HepG2 (cell line): ENCODE measurements around the gene PFAS. TPM values are rescaled to one million over a fixed set of nuclear protein-coding genes. Genes with fewer than 3 reads are reported as not detected.
A peak's percentile ranks its signal among the peaks of the same experiment; 100 is the strongest.

Source experiments
- CBFB ChIP-seq: sonication (generic); formaldehyde crosslinking; IDR thresholded peaks from 2 replicates; pipeline ENCODE4 v1.4.0; 2020; ENCODE audit warnings: missing genetic modification reagents
- HIVEP1 ChIP-seq: sonication (generic); formaldehyde crosslinking; IDR thresholded peaks from 2 replicates; pipeline ENCODE4 v1.4.0; 2020; ENCODE audit warnings: mild to moderate bottlenecking, missing genetic modification reagents
- KDM2A ChIP-seq: sonication (generic); formaldehyde crosslinking; IDR thresholded peaks from 2 replicates; pipeline ENCODE4 v1.4.0; 2020; ENCODE audit warnings: low read depth, missing genetic modification reagents, borderline replicate concordance
- MED13 ChIP-seq: sonication (generic); formaldehyde crosslinking; IDR thresholded peaks from 2 replicates; pipeline ENCODE4 v1.5.0; 2020; ENCODE audit warnings: missing genetic modification reagents
- MEIS1 ChIP-seq: sonication (generic); formaldehyde crosslinking; IDR thresholded peaks from 2 replicates; pipeline ENCODE4 v1.9.0; 2021; ENCODE audit warnings: mild to moderate bottlenecking, missing genetic modification reagents, moderate library complexity, borderline replicate concordance
- PAX8 ChIP-seq: sonication (generic); formaldehyde crosslinking; IDR thresholded peaks from 2 replicates; pipeline ENCODE4 v1.8.0; 2022; ENCODE audit warnings: mild to moderate bottlenecking, missing genetic modification reagents, borderline replicate concordance
- PHB2 ChIP-seq: fragments of 450-650 bp; IDR thresholded peaks from 2 replicates; pipeline ENCODE4 v1.6.1; 2018; ENCODE audit not compliant: partially characterized antibody
- U2AF2 ChIP-seq: fragments of 200-400 bp; formaldehyde crosslinking; IDR thresholded peaks from 2 replicates; pipeline ENCODE4 v1.6.1; 2017; ENCODE audit warnings: low read depth, mild to moderate bottlenecking, low read length
- ZNF160 ChIP-seq: sonication (generic); formaldehyde crosslinking; IDR thresholded peaks from 2 replicates; pipeline ENCODE4 v1.8.0; 2022; ENCODE audit warnings: mild to moderate bottlenecking, inconsistent platforms, missing genetic modification reagents
- ZSCAN9 ChIP-seq: IDR thresholded peaks from 2 replicates; pipeline ENCODE4 v1.6.1; 2016; ENCODE audit warnings: borderline replicate concordance
- polyA plus RNA-seq, 8 experiments: library from polyadenylated mRNA; depleted of rRNA in 3 of 8; stranded (reverse) in 7 of 8; unstranded in 1 of 8; fragments of >200 nt; fragmentation: Illumina TruSeq in 4 of 8; extraction: Trizol in 4 of 8; gene quantifications; 2 replicates each; pipeline versions ENCODE4 v1.2.1 to v1.2.3, GENCODE V29; 2011 to 2016; ENCODE audit warnings: low read depth in 4 of 8, missing spikeins in 1 of 8, mixed read lengths in 1 of 8; ENCODE audit not compliant: insufficient read depth in 1 of 8
- total RNA-seq, 5 experiments: library from RNA; depleted of rRNA; stranded (reverse); fragments of >200 nt; fragmentation: Illumina TruSeq; extraction: Trizol; gene quantifications; 2 replicates each; pipeline ENCODE4 v1.2.3, GENCODE V29; 2016; ENCODE audit warnings: low read depth in 1 of 5
- TF ChIP-seq, protein P1 (sequence below): fragments of 450-650 bp; IDR thresholded peaks from 2 replicates; pipeline ENCODE4 v1.6.1; 2017
- TF ChIP-seq, protein P2 (sequence below): sonication (generic); formaldehyde crosslinking; IDR thresholded peaks from 2 replicates; pipeline ENCODE4 v1.4.0; 2020; ENCODE audit warnings: missing genetic modification reagents, borderline replicate concordance
- TF ChIP-seq, protein P3 (sequence below): IDR thresholded peaks from 2 replicates; pipeline ENCODE4 v1.6.1; 2016; ENCODE audit warnings: low read depth, control low read depth
- TF ChIP-seq, protein P4 (sequence below), 2 experiments: fragments of 450-650 bp in 1 of 2; sonication (generic) in 1 of 2; formaldehyde crosslinking; IDR thresholded peaks; 2 replicates each; pipeline versions ENCODE4 v1.5.0 to v1.8.0; 2020 to 2022; ENCODE audit warnings: mild to moderate bottlenecking in 1 of 2, missing genetic modification reagents in 1 of 2
- TF ChIP-seq, protein P5 (sequence below): sonication (generic); formaldehyde crosslinking; IDR thresholded peaks from 2 replicates; pipeline ENCODE4 v1.5.1; 2020; ENCODE audit warnings: missing genetic modification reagents, mild to moderate bottlenecking, borderline replicate concordance
- TF ChIP-seq, protein P6 (sequence below): sonication (generic); formaldehyde crosslinking; IDR thresholded peaks from 2 replicates; pipeline ENCODE4 v1.8.0; 2022; ENCODE audit warnings: missing genetic modification reagents, mild to moderate bottlenecking, inconsistent platforms, borderline replicate concordance

Gene PFAS
- total and polyA plus RNA-seq, 2 of the 13 experiments (the other 11 are each of a cell fraction or from before 2014, with no cell fraction given) = 49.4 to 58.2 TPM

DNA sequence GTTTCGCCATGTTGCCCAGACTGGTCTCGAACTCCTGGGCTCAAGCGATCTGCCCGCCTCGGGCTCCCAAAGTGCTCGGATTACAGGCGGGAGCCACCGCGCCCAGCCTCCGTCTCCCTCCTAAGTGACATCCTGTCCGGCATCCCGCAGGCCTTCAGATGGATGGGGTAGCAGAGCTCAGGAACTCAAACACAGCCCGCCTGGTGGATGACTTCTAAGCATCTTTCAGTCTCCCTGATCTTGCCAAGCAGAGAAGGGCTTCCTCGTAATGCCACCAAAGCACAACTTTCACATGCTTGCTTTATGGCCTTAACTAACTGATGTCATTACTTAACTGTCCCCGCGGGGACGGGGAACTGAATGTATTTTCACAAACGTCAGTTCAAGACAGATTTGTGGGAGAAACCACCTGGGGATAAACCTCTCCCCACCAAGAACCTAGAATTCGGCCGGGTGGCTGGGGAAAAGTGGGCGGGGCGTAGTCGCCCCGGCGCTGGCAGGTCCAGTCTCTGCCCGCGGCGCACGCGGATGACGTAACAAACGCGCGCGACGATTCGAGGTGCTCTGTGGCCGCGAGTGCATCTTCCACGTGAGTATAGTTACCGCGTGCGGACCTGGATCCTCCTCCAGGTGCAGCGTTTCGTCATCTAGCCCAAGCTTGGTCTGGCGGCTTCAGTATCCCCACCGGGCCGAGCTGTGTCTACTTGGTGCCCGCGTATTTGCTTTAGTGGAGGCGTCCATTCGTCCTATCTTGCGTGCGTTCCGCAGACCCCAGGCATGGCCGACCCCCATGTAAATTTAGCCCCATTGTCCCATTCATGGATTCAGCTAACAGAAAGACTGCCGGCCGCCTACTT, at the start of gene PFAS (continued):
- TF ChIP-seq, protein P1, sequence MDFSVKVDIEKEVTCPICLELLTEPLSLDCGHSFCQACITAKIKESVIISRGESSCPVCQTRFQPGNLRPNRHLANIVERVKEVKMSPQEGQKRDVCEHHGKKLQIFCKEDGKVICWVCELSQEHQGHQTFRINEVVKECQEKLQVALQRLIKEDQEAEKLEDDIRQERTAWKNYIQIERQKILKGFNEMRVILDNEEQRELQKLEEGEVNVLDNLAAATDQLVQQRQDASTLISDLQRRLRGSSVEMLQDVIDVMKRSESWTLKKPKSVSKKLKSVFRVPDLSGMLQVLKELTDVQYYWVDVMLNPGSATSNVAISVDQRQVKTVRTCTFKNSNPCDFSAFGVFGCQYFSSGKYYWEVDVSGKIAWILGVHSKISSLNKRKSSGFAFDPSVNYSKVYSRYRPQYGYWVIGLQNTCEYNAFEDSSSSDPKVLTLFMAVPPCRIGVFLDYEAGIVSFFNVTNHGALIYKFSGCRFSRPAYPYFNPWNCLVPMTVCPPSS = no peak
- TF ChIP-seq PHB2 (no peak), CBFB (no peak), ZNF160 (no peak), KDM2A (CRISPR knock-in tag) (peak; percentile 65; the same call in 1 of the 2 replicates), MEIS1 (CRISPR knock-in tag) (no peak; the same call in 1 of the 2 replicates), MED13 (CRISPR knock-in tag) (no peak), HIVEP1 (no peak), ZSCAN9 (CRISPR knock-in tag) (no peak), PAX8 (CRISPR knock-in tag) (no peak), U2AF2 (no peak)
- TF ChIP-seq, protein P2, sequence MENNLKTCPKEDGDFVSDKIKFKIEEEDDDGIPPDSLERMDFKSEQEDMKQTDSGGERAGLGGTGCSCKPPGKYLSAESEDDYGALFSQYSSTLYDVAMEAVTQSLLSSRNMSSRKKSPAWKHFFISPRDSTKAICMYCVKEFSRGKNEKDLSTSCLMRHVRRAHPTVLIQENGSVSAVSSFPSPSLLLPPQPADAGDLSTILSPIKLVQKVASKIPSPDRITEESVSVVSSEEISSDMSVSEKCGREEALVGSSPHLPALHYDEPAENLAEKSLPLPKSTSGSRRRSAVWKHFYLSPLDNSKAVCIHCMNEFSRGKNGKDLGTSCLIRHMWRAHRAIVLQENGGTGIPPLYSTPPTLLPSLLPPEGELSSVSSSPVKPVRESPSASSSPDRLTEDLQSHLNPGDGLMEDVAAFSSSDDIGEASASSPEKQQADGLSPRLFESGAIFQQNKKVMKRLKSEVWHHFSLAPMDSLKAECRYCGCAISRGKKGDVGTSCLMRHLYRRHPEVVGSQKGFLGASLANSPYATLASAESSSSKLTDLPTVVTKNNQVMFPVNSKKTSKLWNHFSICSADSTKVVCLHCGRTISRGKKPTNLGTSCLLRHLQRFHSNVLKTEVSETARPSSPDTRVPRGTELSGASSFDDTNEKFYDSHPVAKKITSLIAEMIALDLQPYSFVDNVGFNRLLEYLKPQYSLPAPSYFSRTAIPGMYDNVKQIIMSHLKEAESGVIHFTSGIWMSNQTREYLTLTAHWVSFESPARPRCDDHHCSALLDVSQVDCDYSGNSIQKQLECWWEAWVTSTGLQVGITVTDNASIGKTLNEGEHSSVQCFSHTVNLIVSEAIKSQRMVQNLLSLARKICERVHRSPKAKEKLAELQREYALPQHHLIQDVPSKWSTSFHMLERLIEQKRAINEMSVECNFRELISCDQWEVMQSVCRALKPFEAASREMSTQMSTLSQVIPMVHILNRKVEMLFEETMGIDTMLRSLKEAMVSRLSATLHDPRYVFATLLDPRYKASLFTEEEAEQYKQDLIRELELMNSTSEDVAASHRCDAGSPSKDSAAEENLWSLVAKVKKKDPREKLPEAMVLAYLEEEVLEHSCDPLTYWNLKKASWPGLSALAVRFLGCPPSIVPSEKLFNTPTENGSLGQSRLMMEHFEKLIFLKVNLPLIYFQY (CRISPR knock-in tag) = no peak; the same call in 1 of the 2 replicates
- TF ChIP-seq, protein P3, sequence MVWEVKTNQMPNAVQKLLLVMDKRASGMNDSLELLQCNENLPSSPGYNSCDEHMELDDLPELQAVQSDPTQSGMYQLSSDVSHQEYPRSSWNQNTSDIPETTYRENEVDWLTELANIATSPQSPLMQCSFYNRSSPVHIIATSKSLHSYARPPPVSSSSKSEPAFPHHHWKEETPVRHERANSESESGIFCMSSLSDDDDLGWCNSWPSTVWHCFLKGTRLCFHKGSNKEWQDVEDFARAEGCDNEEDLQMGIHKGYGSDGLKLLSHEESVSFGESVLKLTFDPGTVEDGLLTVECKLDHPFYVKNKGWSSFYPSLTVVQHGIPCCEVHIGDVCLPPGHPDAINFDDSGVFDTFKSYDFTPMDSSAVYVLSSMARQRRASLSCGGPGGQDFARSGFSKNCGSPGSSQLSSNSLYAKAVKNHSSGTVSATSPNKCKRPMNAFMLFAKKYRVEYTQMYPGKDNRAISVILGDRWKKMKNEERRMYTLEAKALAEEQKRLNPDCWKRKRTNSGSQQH = no peak; the same call in 1 of the 2 replicates
- TF ChIP-seq, protein P4, sequence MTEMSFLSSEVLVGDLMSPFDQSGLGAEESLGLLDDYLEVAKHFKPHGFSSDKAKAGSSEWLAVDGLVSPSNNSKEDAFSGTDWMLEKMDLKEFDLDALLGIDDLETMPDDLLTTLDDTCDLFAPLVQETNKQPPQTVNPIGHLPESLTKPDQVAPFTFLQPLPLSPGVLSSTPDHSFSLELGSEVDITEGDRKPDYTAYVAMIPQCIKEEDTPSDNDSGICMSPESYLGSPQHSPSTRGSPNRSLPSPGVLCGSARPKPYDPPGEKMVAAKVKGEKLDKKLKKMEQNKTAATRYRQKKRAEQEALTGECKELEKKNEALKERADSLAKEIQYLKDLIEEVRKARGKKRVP (CRISPR knock-in tag; IDR thresholded peaks at IDR 0.05) = peak in 1 of 2 experiments; percentile 84; a peak in 2 of 4 replicates
- TF ChIP-seq, protein P5, sequence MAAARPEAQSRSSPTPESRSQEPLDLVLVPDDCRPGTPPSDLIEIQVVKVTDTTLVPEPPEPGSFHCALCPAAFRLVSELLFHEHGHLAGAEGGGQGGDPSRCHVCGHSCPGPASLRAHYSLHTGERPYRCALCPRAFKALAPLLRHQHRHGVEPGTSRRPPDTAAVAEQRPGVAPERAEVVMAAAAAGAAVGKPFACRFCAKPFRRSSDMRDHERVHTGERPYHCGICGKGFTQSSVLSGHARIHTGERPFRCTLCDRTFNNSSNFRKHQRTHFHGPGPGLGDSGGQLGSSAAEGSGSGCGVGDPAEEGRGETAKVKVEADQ = no peak
- TF ChIP-seq, protein P6, sequence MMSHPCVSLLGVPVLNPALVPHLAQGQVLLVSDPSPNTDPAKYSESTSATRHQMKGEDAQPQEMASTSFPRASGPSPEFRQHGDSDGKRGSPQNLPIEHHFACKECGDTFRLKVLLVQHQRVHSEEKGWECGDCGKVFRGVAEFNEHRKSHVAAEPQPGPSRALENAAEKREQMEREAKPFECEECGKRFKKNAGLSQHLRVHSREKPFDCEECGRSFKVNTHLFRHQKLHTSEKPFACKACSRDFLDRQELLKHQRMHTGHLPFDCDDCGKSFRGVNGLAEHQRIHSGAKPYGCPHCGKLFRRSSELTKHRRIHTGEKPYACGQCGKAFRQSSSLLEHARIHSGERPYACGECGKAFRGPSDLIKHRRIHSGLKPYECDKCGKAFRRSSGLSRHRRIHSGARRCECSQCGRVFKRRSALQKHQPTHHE (CRISPR knock-in tag) = no peak
